HCT116 (cell line): ENCODE data around the gene TMEM121B. TPM values are rescaled to one million over a fixed set of nuclear protein-coding genes. Genes with fewer than 3 reads are reported as not detected.

Experiments
- ATAC-seq: fragments of 200-7000 bp; cut with Tn5 transposase; 2 replicates; pipeline ENCODE4 v1.9.1; 2020; ENCODE audit warnings: mild to moderate bottlenecking, moderate library complexity
- BruUV-seq: library from RNA; stranded (reverse); fragments of 400-500 nt; replicated peaks from 2 replicates; lab custom pipeline; 2021; lab: Mats Ljungman, UMichigan
- CTCF ChIA-PET: fragments of 300-600 bp; sonication (Branson Sonifier 250); formaldehyde crosslinking; loops from one replicate; lab custom pipeline; 2021; ENCODE audit warnings: antibody characterized with exemption; lab: Charles Lee
- POLR2A ChIA-PET: fragments of 300-600, 350-600 bp; sonication (Branson Sonifier 250); formaldehyde crosslinking; loops from one replicate; lab custom pipeline; 2021; ENCODE audit warnings: antibody characterized with exemption; lab: Charles Lee
- RAD21 ChIA-PET, 2 experiments: fragments of 300-600 bp; sonication (Branson Sonifier 250); formaldehyde crosslinking; loops; one replicate each; lab custom pipeline; 2023; ENCODE audit warnings: low total read pairs in 2 of 2; ENCODE audit not compliant: uncharacterized antibody in 2 of 2, unreplicated experiment in 2 of 2, low non-redundant PET in 1 of 2; lab: Charles Lee
- DNase-seq: peaks from one replicate; pipeline ENCODE4 v3.0.0-alpha.2; 2010; ENCODE audit warnings: low read depth, low spot score
- H2AFZ ChIP-seq: fragments of 200-600 bp; shearing (Covaris generic), sonication (generic); 2 replicates; pipeline ENCODE4 v1.6.1; 2017; ENCODE audit warnings: low read depth, mixed run types, mixed read lengths, antibody characterized with exemption, low read length; ENCODE audit not compliant: poor library complexity, severe bottlenecking
- H3K27ac ChIP-seq: 2 replicates; pipeline ENCODE4 v1.5.1; 2012; ENCODE audit warnings: low read depth, low read length
- H3K27me3 ChIP-seq: fragments of 200-600 bp; sonication (generic); 2 replicates; pipeline ENCODE4 v1.6.1; 2016; ENCODE audit warnings: mixed run types, low read length, mixed read lengths; ENCODE audit not compliant: insufficient read depth
- H3K36me3 ChIP-seq, 2 experiments: fragments of 200-500 bp in 1 of 2; fragments of 200-600 bp in 1 of 2; sonication (Bioruptor generic) in 1 of 2; sonication (generic) in 1 of 2; 2 replicates each; pipeline versions ENCODE4 v1.5.1 to v1.6.1; 2014 to 2016; ENCODE audit warnings: low read length in 2 of 2, inconsistent platforms in 1 of 2, mixed read lengths in 1 of 2, mixed run types in 1 of 2; ENCODE audit not compliant: insufficient read depth in 2 of 2, control insufficient read depth in 1 of 2
- H3K4me1 ChIP-seq, 2 experiments: fragments of 200-600 bp in 1 of 2; sonication (generic) in 1 of 2; 2 replicates each; pipeline versions ENCODE4 v1.5.1 to v1.6.1; 2012 to 2017; ENCODE audit warnings: low read length in 2 of 2, inconsistent platforms in 1 of 2, mild to moderate bottlenecking in 1 of 2, mixed read lengths in 1 of 2, mixed run types in 1 of 2, moderate library complexity in 1 of 2; ENCODE audit not compliant: insufficient read depth in 2 of 2, control insufficient read depth in 1 of 2
- H3K4me2 ChIP-seq: fragments of 200-600 bp; sonication (generic); 2 replicates; pipeline ENCODE4 v1.6.1; 2017; ENCODE audit warnings: mixed run types, low read length, mixed read lengths
- H3K4me3 ChIP-seq, 2 experiments: fragments of 200-600 bp in 1 of 2; sonication (generic) in 1 of 2; replicated peaks in 1 of 2; 2 replicates each; pipeline ENCODE4 v1.5.1; 2011 to 2016; ENCODE audit warnings: low read length in 2 of 2, control low read depth in 1 of 2, low read depth in 1 of 2, mild to moderate bottlenecking in 1 of 2, mixed read lengths in 1 of 2, mixed run types in 1 of 2
- H3K79me2 ChIP-seq: fragments of 200-600 bp; sonication (generic); 2 replicates; pipeline ENCODE4 v1.6.1; 2017; ENCODE audit warnings: mild to moderate bottlenecking, mixed run types, low read length, moderate library complexity, mixed read lengths; ENCODE audit not compliant: insufficient read depth
- H3K9ac ChIP-seq: fragments of 200-600 bp; sonication (generic); 2 replicates; pipeline ENCODE4 v1.6.1; 2016; ENCODE audit warnings: low read length, mixed read lengths
- H3K9me2 ChIP-seq: fragments of 200-600 bp; sonication (generic), shearing (Covaris generic); 2 replicates; pipeline ENCODE4 v1.6.1; 2017; ENCODE audit warnings: mixed run types, mild to moderate bottlenecking, moderate library complexity; ENCODE audit not compliant: insufficient read depth
- H3K9me3 ChIP-seq, 2 experiments: fragments of 200-500 bp in 1 of 2; fragments of 200-600 bp in 1 of 2; sonication (Bioruptor generic) in 1 of 2; sonication (generic) in 1 of 2; 2 replicates each; pipeline ENCODE4 v1.6.1; 2014 to 2017; ENCODE audit warnings: low read length in 2 of 2, mixed read lengths in 2 of 2, inconsistent platforms in 1 of 2, low read depth in 1 of 2, mild to moderate bottlenecking in 1 of 2, mixed run types in 1 of 2, moderate library complexity in 1 of 2; ENCODE audit not compliant: control insufficient read depth in 1 of 2, insufficient read depth in 1 of 2
- H4K20me1 ChIP-seq: fragments of 200-600 bp; sonication (generic), shearing (Covaris generic); 2 replicates; pipeline ENCODE4 v1.6.1; 2017; ENCODE audit warnings: mixed run types, mild to moderate bottlenecking, moderate library complexity; ENCODE audit not compliant: insufficient read depth
- ATF3 ChIP-seq: IDR thresholded peaks from 2 replicates; pipeline ENCODE4 v1.6.1; 2012
- CBX3 ChIP-seq: IDR thresholded peaks from 2 replicates; pipeline ENCODE4 v1.6.1; 2012; ENCODE audit warnings: low read depth
- ELF1 ChIP-seq: IDR thresholded peaks from 2 replicates; pipeline ENCODE4 v1.6.1; 2012; ENCODE audit warnings: low read depth, borderline replicate concordance
- EZH2 ChIP-seq: fragments of 200-600 bp; sonication (generic); IDR thresholded peaks from 2 replicates; pipeline ENCODE4 v1.6.1; 2017; ENCODE audit warnings: antibody characterized with exemption, mixed run types
- FOSL1 ChIP-seq: IDR thresholded peaks from 2 replicates; pipeline ENCODE4 v1.6.1; 2012; ENCODE audit warnings: low read depth
- JUND ChIP-seq: IDR thresholded peaks from 2 replicates; pipeline ENCODE4 v1.6.1; 2012
- POLR2A ChIP-seq: IDR thresholded peaks from 2 replicates; pipeline ENCODE4 v1.7.0; 2011; ENCODE audit warnings: borderline replicate concordance; ENCODE audit not compliant: insufficient read depth, insufficient read length; ENCODE audit errors: extremely low read depth
- POLR2AphosphoS5 ChIP-seq: IDR thresholded peaks from 2 replicates; pipeline ENCODE4 v1.6.1; 2011; ENCODE audit warnings: mild to moderate bottlenecking, low read depth, low read length, moderate library complexity
- REST ChIP-seq: IDR thresholded peaks from 2 replicates; pipeline ENCODE4 v1.6.1; 2012; ENCODE audit warnings: low read depth
- SIN3A ChIP-seq: IDR thresholded peaks from 2 replicates; pipeline ENCODE4 v1.6.1; 2012; ENCODE audit warnings: low read depth
- YY1 ChIP-seq: IDR thresholded peaks from 2 replicates; pipeline ENCODE4 v1.6.1; 2011; ENCODE audit warnings: low read length, low read depth, moderate library complexity, mild to moderate bottlenecking; ENCODE audit not compliant: insufficient replicate concordance; ENCODE audit errors: extremely low read depth
- intact Hi-C: fragments of 100-400 bp; cut with micrococcal nuclease; formaldehyde crosslinking; loops from 2 replicates; pipeline ENCODE4 v1.10.0; 2022
- total RNA-seq: library from RNA; stranded (reverse); gene quantifications from one replicate; pipeline ENCODE4 v1.2.1, GENCODE V29; 2021; ENCODE audit not compliant: unreplicated experiment

TMEM121B gene
- total RNA-seq, 1 experiment from 2014 or later: 0.57 TPM

GRCh38 chr22:17155941-17156340 is 34.8 kb upstream of the TMEM121B start:
- Histone ChIP-seq H3K27me3 (no peaks in the 10 kb centered on the region), H3K27ac (no peak overlapping the region), H3K9me2 (no peaks in the 10 kb centered on the region), H3K9me3 (no peaks in the 10 kb centered on the region), H3K9ac (no peak overlapping the region)
- POLR2A ChIA-PET: interaction anchor here (2.3 kb wide), 1 partner anchor 15 kb away, joined by 7 read pairs; no protein-coding TSS in a partner anchor
- intact Hi-C loops: loop anchor here (5.0 kb wide), 1 partner anchor 346 kb away; no protein-coding TSS in a partner anchor
- TF ChIP-seq FOSL1: no peak
- no peak for TF ChIP-seq ATF3
- no peak for TF ChIP-seq SIN3A
- TF ChIP-seq REST: no peak
- TF ChIP-seq POLR2A: no peak
- no peak for TF ChIP-seq EZH2
- no peak for TF ChIP-seq YY1
- TF ChIP-seq ELF1: no peak
- TF ChIP-seq JUND: no peak
- no peak for TF ChIP-seq POLR2AphosphoS5
- no peak for TF ChIP-seq CBX3
- TF ChIP-seq, all 23 proteins: peak for 0
- ATAC-seq: no peak
- H3K79me2 ChIP-seq: peaks cover 79% of the 10 kb centered on the region
- BruUV-seq: no TSS peak
- peaks cover 16 to 37% of the 10 kb centered on the region in 2 experiments for H3K4me1 ChIP-seq
- CTCF ChIA-PET: interaction anchor here (11.1 kb wide), 1 partner anchor 17 kb away, joined by 125 read pairs; no protein-coding TSS in a partner anchor
- peaks cover 2 to 8% of the 10 kb centered on the region in 2 experiments; a peak in 1 of 4 replicates for H3K36me3 ChIP-seq
- no peak overlapping the region for H3K4me2 ChIP-seq
- RAD21 ChIA-PET: no interaction called here
- no peak overlapping the region for H2AFZ ChIP-seq
- no peak for DNase-seq
- peaks cover 5% of the 10 kb centered on the region; the same call in 1 of the 2 replicates for H4K20me1 ChIP-seq
- H3K4me3 ChIP-seq: no peak overlapping the region
